A673 (cell line): ENCODE measurements around the gene ZBTB8A. TPM values are rescaled to one million over a fixed set of nuclear protein-coding genes. Genes with fewer than 3 reads are reported as not detected.
"Not testable (repeated sequence)": the region's sequence is repeated elsewhere in the genome, so short reads cannot be mapped to it uniquely, and the experiment has no call there.

Experiments used
- BruUV-seq: library from RNA; stranded (reverse); fragments of 400-500 nt; replicated peaks from 2 replicates; lab custom pipeline; 2021; lab: Mats Ljungman, UMichigan
- CTCF ChIA-PET: fragments of 300-600 bp; sonication (Branson Sonifier 250); formaldehyde crosslinking; loops from one replicate; lab custom pipeline; 2022; ENCODE audit warnings: antibody characterized with exemption; lab: Charles Lee
- POLR2A ChIA-PET: fragments of 300-600 bp; sonication (Branson Sonifier 250); formaldehyde crosslinking; loops from one replicate; lab custom pipeline; 2022; ENCODE audit warnings: antibody characterized with exemption; ENCODE audit not compliant: low non-redundant PET; lab: Charles Lee
- DNase-seq: peaks from one replicate; pipeline ENCODE4 v3.0.0-alpha.2; 2015; ENCODE audit warnings: low spot score
- H3K27ac ChIP-seq: fragments of 200-600 bp; sonication (generic); 2 replicates; pipeline ENCODE4 v1.5.1; 2016; ENCODE audit warnings: mixed run types, low read depth, mild to moderate bottlenecking, mixed read lengths, antibody characterized with exemption, low read length; ENCODE audit not compliant: poor library complexity, severe bottlenecking
- H3K27me3 ChIP-seq: fragments of 200-600 bp; sonication (generic); replicated peaks from 2 replicates; pipeline ENCODE4 v1.6.1; 2017; ENCODE audit warnings: mixed run types, low read depth, mild to moderate bottlenecking, mixed read lengths, antibody characterized with exemption, low read length; ENCODE audit not compliant: insufficient read depth, poor library complexity
- H3K36me3 ChIP-seq: fragments of 200-600 bp; sonication (generic); 2 replicates; pipeline ENCODE4 v1.6.1; 2016; ENCODE audit warnings: mixed run types, mild to moderate bottlenecking, mixed read lengths, antibody characterized with exemption, low read length; ENCODE audit not compliant: insufficient read depth, poor library complexity, severe bottlenecking
- H3K4me1 ChIP-seq: fragments of 200-600 bp; sonication (generic); 2 replicates; pipeline ENCODE4 v1.6.1; 2017; ENCODE audit warnings: mixed run types, mild to moderate bottlenecking, mixed read lengths, antibody characterized with exemption, low read length; ENCODE audit not compliant: insufficient read depth, poor library complexity, severe bottlenecking
- H3K4me3 ChIP-seq: fragments of 200-600 bp; sonication (generic); 2 replicates; pipeline ENCODE4 v1.5.1; 2016; ENCODE audit warnings: low read depth, mixed run types, mild to moderate bottlenecking, mixed read lengths, low read length; ENCODE audit not compliant: poor library complexity, severe bottlenecking
- H3K9me3 ChIP-seq: fragments of 200-600 bp; sonication (generic); 2 replicates; pipeline ENCODE4 v1.6.1; 2016; ENCODE audit warnings: mixed run types, low read depth, mild to moderate bottlenecking, mixed read lengths, antibody characterized with exemption, low read length; ENCODE audit not compliant: poor library complexity, severe bottlenecking
- CTCF ChIP-seq: fragments of 300-800, 200-600 bp; sonication (generic); conservative IDR thresholded peaks from 2 replicates; pipeline ENCODE4 v1.5.1; 2017; ENCODE audit warnings: low read depth, mild to moderate bottlenecking, antibody characterized with exemption, low read length, moderate library complexity, mixed read lengths
- EZH2 ChIP-seq: fragments of 200-600 bp; sonication (generic); IDR thresholded peaks from 2 replicates; pipeline ENCODE4 v1.6.1; 2017; ENCODE audit warnings: borderline replicate concordance, low read depth, mild to moderate bottlenecking, mixed read lengths, antibody characterized with exemption, low read length; ENCODE audit not compliant: poor library complexity, severe bottlenecking
- intact Hi-C: fragments of 100-400 bp; cut with micrococcal nuclease; formaldehyde crosslinking; loops from one replicate; pipeline ENCODE4 v1.10.0; 2022; ENCODE audit not compliant: unreplicated experiment
- total RNA-seq: library from RNA; stranded (reverse); gene quantifications from 2 replicates; pipeline ENCODE4 v1.2.3, GENCODE V29; 2021

Gene ZBTB8A
- total RNA-seq, 1 experiment from 2014 or later, result 6.4 TPM

- Histone ChIP-seq H3K36me3 (no peaks in the 10 kb centered on the region), H3K4me1 (no peaks in the 10 kb centered on the region), H3K27me3 (no peaks in the 10 kb centered on the region), H3K4me3 (no peak overlapping the region), H3K27ac (no peak overlapping the region), H3K9me3 (no peaks in the 10 kb centered on the region)
- POLR2A ChIA-PET, result no interaction called here
- no peak for DNase-seq
- BruUV-seq, result no TSS peak
- CTCF ChIA-PET, result interaction anchor here (0.5 kb wide), 1 partner anchor 119 kb away, joined by 4 read pairs; no protein-coding TSS in a partner anchor
- intact Hi-C loops, result no loop called here
- TF ChIP-seq CTCF (no peak), EZH2 (no peak)
These were observed 100.4 kb downstream of the ZBTB8A start for GRCh38 chr1:32639489-32640075.

- POLR2A ChIA-PET, result interaction anchor here (0.6 kb wide), 1 partner anchor 14 kb away, joined by 4 read pairs; no protein-coding TSS in a partner anchor
- H3K27me3 ChIP-seq, CTCF ChIA-PET, intact Hi-C loops, BruUV-seq, H3K4me1 ChIP-seq, H3K9me3 ChIP-seq, H3K27ac ChIP-seq, H3K36me3 ChIP-seq, DNase-seq, H3K4me3 ChIP-seq: not testable (repeated sequence)
These were observed 103.1 kb downstream of the ZBTB8A start for GRCh38 chr1:32642292-32642827.

- Histone ChIP-seq H3K27me3 (no peaks in the 10 kb centered on the region), H3K36me3 (peaks cover 11% of the 10 kb centered on the region), H3K27ac (no peak overlapping the region), H3K4me3 (no peak overlapping the region), H3K4me1 (no peaks in the 10 kb centered on the region), H3K9me3 (no peaks in the 10 kb centered on the region)
- DNase-seq, result no peak
- intact Hi-C loops, result no loop called here
- BruUV-seq, result no TSS peak
- no peak for TF ChIP-seq EZH2
- TF ChIP-seq CTCF, result no peak
- ChIA-PET POLR2A (no interaction called here), CTCF (no interaction called here)
These were observed 105.2 kb downstream of the ZBTB8A start for GRCh38 chr1:32644426-32644825.
